Measurements from ENCODE around the gene ZDHHC12. TPM values are rescaled to one million over a fixed set of nuclear protein-coding genes. Genes with fewer than 3 reads are reported as not detected.
A peak's percentile ranks its signal among the peaks of the same experiment; 100 is the strongest.

Gene ZDHHC12, protein sequence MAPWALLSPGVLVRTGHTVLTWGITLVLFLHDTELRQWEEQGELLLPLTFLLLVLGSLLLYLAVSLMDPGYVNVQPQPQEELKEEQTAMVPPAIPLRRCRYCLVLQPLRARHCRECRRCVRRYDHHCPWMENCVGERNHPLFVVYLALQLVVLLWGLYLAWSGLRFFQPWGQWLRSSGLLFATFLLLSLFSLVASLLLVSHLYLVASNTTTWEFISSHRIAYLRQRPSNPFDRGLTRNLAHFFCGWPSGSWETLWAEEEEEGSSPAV
- total RNA-seq: 6.4 TPM
- long read RNA-seq, transcript ZDHHC12-201 (5 exons, 1,129 nt): major isoform, 9 of 12 reads
- long read RNA-seq, partial matches to known transcripts: 0 of 12 reads
- long read RNA-seq, other reads (novel, unspliced or antisense): 3 of 12 reads

DNA sequence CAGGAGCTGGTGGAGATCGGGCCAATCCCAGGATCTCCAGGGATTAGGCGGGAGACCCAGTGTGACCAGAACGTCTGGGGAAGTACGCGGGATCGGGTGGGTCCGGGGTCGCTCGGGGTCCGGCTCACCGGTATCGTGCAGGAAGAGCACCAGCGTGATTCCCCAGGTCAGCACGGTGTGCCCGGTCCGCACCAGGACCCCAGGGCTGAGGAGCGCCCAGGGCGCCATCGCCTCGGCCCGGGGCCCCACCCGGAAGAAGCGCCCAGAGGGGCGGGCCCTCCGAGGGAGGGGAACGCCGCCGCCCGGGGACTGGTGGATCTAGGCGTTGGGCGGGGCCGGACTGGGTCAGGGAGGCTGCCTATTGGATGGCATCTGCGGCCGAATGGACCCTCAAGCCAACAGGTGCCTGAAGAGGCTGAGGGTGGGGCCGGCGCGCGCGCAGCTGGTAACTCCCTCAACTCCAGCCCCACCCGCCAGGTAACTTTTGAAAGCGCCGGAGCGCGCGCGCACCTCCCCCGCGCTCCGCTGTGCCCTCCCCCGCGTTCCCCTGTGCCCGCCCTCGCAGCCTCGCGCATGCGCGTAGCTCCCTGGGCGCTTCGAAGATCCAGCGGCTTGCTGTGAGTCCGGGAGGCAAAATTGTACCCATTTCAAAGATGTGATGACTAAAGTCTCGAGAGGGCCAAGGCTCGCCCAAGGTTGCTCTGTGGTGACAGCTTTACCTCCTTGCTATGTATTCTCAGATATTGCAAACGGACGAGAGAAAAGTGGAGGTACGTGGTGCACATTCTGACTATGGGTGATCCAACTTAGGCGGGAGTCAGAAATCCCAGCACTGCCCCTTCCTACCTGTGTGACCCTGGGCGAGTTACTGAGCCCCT is at the start of gene ZDHHC12:
ZDHHC12 (minus strand) TSS at position 262 of the 878 bp plus-strand sequence; CDS start at position 228, 34 bp downstream.
- peak; percentile 99 for DNase-seq (ENCODE audit: missing footprints)

GRCh38 chr9:128773049-128773448 is 49.1 kb upstream of the ZDHHC12 start:
- DNase-seq (ENCODE audit: missing footprints) (no peak), ATAC-seq (no peak)
- intact Hi-C loops (cut with DNase I): no loop called here

More for the DNA sequence above, at the start of gene ZDHHC12:
- intact Hi-C loops (cut with DNase I): loop anchor here (2.0 kb wide), 1 partner anchor 21 kb away; the partner anchor contains the start of gene PKN3
- ATAC-seq: peak; percentile 93

GRCh38 chr9:128771745-128772519 is 48.0 kb upstream of the ZDHHC12 start, which contains the start of gene ZER1:
TSS of gene ZER1 (minus strand) at chr9:128771927. CDS start at chr9:128755565, 16,362 bp downstream.
- intact Hi-C loops (cut with DNase I): loop anchor here (1.0 kb wide), 1 partner anchor 15 kb away; the partner anchor contains the start of gene TBC1D13
- peak; percentile 98 for ATAC-seq
- peak; percentile 99 for DNase-seq (ENCODE audit: missing footprints)

DNA sequence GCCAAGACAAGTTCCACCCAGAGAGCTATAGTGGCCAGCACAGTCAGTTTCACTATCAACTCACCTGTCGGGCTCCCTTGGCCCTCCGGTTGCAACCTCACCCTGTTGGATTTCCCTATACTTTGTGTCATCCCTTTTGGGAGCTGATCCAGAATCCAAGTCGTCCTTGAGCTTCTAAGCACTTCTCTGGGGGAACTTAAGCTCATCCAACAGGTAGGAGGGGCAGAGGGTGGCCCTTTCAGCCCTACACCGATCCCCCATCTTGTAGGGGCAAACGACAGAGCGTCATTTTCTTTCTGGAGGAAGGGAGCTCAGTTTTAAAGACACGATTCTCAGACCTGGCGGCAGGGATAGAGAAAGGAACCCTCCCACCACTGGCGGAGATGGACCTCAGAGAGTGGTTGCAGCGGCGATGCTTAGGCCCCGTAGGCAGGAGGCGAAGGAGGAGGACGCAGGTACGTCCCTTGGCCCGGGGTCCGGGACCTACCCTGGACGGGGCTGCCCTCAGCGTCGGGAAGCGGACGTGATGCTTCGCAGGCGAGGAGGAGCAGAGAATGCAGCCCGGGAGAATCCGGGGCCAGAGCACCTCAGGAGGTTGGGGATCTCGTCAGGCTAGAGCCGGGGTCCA is 47.3 kb upstream of the ZDHHC12 start:
- DNase-seq (ENCODE audit: missing footprints): no peak
- peak; percentile 5 for ATAC-seq
- intact Hi-C loops (cut with DNase I): loop anchor here (1.0 kb wide), 1 partner anchor 16 kb away; the partner anchor contains the start of gene TBC1D13

GRCh38 chr9:128770286-128771030 is 46.5 kb upstream of the ZDHHC12 start:
- no peak for ATAC-seq
- intact Hi-C loops (cut with DNase I): loop anchor here (1.0 kb wide), 1 partner anchor 17 kb away; the partner anchor contains the start of gene TBC1D13
- DNase-seq (ENCODE audit: missing footprints): no peak

GRCh38 chr9:128768606-128769005 is 44.7 kb upstream of the ZDHHC12 start:
- intact Hi-C loops (cut with DNase I): no loop called here
- ATAC-seq (no peak), DNase-seq (ENCODE audit: missing footprints) (peak; percentile 27)

GRCh38 chr9:128765499-128765898 is 41.6 kb upstream of the ZDHHC12 start:
- DNase-seq (ENCODE audit: missing footprints) (peak; percentile 1), ATAC-seq (no peak)
- intact Hi-C loops (cut with DNase I): no loop called here

DNA sequence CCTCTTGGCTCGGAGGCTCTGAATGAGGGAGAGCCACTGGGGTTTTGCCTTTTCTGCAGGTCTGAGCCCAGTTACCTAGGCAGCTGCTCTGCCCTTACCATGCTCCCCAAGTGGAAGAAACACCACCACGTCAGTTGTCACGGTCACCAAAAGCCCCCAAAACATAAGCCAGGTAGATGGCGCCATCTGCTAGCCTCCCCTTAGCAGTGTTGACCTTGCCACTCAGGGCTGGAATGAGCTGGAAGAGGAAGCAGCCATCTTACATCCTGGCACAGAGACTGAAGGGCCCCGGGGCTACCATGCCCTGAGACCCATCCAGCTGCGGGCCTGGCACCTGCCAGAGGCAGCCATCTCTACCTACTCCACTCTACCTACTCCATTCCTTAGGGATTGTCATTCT is 40.4 kb upstream of the ZDHHC12 start:
- intact Hi-C loops (cut with DNase I): no loop called here
- peak; percentile 15 for DNase-seq (ENCODE audit: missing footprints)
- no peak for ATAC-seq

- intact Hi-C loops (cut with DNase I): no loop called here
- ATAC-seq: no peak
- DNase-seq (ENCODE audit: missing footprints): peak; percentile 62
These were observed 38.9 kb upstream of the ZDHHC12 start for GRCh38 chr9:128762671-128763449.

DNA sequence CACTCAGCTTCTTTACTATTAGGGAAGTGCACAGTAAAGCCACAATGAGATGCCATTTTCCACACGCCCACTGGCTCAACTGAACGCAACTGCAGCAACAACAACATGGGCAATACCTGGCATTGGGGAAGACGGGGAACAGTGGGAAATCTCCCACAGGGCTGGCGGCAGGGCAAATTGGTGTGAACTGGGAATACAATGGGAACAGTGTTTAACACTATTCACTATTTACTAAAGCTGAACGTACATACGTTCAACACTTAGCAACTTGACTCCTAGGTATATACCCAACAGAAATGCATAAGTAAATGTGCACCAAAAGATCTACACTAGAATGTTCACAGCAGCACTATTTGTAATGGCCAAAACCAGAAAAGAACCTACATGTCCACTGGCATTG is 33.7 kb upstream of the ZDHHC12 start:
- DNase-seq (ENCODE audit: missing footprints): no peak
- ATAC-seq: no peak
- intact Hi-C loops (cut with DNase I): no loop called here

- DNase-seq (ENCODE audit: missing footprints) (peak; percentile 66), ATAC-seq (no peak)
- intact Hi-C loops (cut with DNase I): no loop called here
These were observed 29.7 kb upstream of the ZDHHC12 start for GRCh38 chr9:128753627-128754026.

DNA sequence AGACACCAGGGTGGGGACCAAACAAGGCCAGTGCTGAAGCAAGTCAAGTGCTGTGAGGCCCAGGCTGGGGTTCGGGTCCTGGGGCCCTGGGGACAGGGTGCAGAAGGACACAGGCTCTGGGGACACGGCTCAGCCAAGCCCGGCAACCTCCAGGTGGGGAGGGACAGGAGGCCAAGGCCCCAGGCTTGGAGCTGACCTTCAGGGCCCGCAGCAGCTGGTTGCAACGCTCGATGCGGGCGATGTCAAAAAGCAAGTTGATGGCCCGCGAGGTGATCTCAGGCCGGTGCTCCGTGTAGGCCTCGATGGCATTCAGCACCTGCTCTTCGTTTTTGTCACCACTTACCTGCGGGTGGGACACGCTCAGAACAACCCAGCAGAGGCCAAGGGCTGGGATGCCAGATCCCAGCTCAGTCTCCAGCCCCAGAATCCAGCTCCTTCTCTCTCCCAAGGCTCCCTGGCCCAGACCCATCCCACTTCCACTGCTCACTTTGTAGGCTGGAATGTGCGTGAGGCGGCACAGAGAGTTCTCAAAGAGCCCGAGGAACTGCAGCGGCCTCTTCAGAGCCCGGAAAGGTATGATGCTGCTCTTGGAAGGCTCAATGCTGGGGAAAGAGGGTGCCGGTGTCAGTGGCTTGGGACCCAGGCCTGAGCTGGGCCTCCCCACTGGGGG is 27.1 kb upstream of the ZDHHC12 start:
- intact Hi-C loops (cut with DNase I): no loop called here
- no peak for ATAC-seq

GRCh38 chr9:128747241-128747640 is 23.3 kb upstream of the ZDHHC12 start:
- intact Hi-C loops (cut with DNase I): no loop called here
- no peak for DNase-seq (ENCODE audit: missing footprints)
- ATAC-seq: no peak

More for the DNA sequence above, 27.1 kb upstream of the ZDHHC12 start:
- peak; percentile 55 for DNase-seq (ENCODE audit: missing footprints)

DNA sequence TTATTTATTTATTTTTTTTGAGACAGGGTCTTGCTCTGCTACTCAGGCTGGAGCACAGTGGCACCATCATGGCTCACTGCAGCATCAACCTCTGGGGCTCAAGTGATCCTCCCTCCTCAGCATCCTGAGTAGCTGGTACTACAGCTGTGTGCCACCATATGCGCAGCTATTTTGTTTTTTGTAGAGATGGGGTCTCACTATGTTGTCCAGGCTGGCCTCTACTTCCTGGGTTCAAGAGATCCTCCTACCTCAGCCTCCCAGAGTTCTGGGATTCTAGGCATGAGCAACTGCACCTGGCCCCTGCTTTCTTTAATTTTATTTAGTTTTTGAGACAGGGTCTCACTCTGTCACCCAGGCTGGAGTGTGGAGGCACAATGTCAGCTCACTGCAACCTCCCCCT is 19.5 kb upstream of the ZDHHC12 start:
- intact Hi-C loops (cut with DNase I): no loop called here
- no peak for ATAC-seq

DNA sequence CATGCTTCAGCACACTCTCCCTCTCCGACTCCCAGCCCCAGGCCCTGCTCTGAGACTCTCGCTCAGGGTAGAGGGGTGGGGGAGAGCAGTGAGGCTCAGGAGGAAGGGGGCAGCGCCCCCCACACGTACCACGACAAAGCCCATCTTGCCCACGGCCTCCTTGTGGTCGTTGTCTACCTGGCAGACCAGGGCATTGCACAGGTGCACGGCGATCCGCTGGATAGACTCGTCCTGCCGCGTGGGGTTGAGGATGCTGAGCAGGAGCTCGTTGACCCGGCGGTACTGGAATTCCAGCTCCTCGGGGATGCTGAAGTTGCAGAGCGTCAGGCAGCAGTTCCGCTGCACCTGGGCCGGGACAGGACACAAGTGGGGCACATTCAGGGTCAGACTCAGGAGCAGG is 18.5 kb upstream of the ZDHHC12 start:
- ATAC-seq (no peak), DNase-seq (ENCODE audit: missing footprints) (peak; percentile 37)
- intact Hi-C loops (cut with DNase I): no loop called here

More for the DNA sequence above, 19.5 kb upstream of the ZDHHC12 start:
- DNase-seq (ENCODE audit: missing footprints): peak; percentile 4

GRCh38 chr9:128735373-128735772 is 11.4 kb upstream of the ZDHHC12 start:
- intact Hi-C loops (cut with DNase I): no loop called here
- ATAC-seq: no peak
- peak; percentile 4 for DNase-seq (ENCODE audit: missing footprints)
